ENCODE data around the gene HNRNPL.
"Not testable (repeated sequence)": the region's sequence is repeated elsewhere in the genome, so short reads cannot be mapped to it uniquely, and the experiment has no call there.

DNA sequence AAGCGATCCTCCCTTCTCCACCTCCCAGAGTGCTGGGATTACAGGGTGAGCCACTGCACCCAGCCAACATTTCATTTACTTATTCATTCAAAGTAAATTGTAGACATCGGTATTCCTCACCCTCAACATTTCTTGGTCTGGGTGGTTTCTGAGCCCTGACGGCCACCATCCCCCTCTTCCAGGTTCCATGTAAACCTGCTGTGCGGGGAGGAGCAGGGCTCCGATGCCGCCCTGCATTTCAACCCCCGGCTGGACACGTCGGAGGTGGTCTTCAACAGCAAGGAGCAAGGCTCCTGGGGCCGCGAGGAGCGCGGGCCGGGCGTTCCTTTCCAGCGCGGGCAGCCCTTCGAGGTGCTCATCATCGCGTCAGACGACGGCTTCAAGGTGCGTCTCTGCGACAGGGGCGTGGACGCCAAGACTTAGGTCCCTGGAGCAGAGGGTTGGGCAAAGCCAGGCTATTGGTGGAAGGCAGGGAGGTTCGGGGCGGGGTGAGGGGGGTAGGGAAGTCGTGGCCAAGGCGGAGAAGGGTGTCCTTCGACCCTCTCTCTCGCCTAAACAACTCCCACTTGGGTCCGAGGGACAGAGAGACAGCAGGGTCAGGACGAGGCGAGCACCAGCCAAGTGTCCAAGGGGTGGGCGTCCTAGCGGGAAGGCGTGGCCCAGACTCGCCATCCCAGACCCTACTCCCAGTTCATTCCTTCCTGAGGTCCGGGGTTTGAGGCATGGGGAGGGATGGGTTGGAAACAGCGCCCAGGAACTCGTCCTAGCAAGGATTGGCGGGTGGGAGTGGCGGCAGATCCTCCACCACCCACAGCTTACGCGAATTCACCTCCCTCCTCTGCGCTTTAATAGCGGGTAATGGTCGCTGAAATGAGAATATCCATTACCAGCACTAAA is 59.0 kb downstream of the HNRNPL start:
- TF ChIP-seq EHF (CRISPR knock-in tag; IDR thresholded peaks at IDR 0.05); PHF8 (IDR thresholded peaks at IDR 0.05; ENCODE audit: borderline replicate concordance, low read depth); RFX5 (IDR thresholded peaks at IDR 0.05): not testable (repeated sequence)
- TF ChIP-seq, protein P1, sequence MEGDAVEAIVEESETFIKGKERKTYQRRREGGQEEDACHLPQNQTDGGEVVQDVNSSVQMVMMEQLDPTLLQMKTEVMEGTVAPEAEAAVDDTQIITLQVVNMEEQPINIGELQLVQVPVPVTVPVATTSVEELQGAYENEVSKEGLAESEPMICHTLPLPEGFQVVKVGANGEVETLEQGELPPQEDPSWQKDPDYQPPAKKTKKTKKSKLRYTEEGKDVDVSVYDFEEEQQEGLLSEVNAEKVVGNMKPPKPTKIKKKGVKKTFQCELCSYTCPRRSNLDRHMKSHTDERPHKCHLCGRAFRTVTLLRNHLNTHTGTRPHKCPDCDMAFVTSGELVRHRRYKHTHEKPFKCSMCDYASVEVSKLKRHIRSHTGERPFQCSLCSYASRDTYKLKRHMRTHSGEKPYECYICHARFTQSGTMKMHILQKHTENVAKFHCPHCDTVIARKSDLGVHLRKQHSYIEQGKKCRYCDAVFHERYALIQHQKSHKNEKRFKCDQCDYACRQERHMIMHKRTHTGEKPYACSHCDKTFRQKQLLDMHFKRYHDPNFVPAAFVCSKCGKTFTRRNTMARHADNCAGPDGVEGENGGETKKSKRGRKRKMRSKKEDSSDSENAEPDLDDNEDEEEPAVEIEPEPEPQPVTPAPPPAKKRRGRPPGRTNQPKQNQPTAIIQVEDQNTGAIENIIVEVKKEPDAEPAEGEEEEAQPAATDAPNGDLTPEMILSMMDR (IDR thresholded peaks at IDR 0.05), result not testable (repeated sequence)

Data from A549 (cell line).